PC-3 (cell line): ENCODE data around the gene ADCY5. TPM values are rescaled to one million over a fixed set of nuclear protein-coding genes. Genes with fewer than 3 reads are reported as not detected.

Source experiments
- ATAC-seq: fragments of 200-7000 bp; cut with Tn5 transposase; 2 replicates; pipeline ENCODE4 v1.9.1; 2020; ENCODE audit warnings: mild to moderate bottlenecking, moderate library complexity
- BruUV-seq: library from RNA; stranded (reverse); fragments of 400-500 nt; replicated peaks from 2 replicates; lab custom pipeline; 2021; lab: Mats Ljungman, UMichigan
- CTCF ChIA-PET: fragments of 300-600 bp; sonication (Branson Sonifier 250); formaldehyde crosslinking; loops from one replicate; lab custom pipeline; 2022; ENCODE audit warnings: antibody characterized with exemption; lab: Charles Lee
- POLR2A ChIA-PET: fragments of 300-600 bp; sonication (Branson Sonifier 250); formaldehyde crosslinking; loops from one replicate; lab custom pipeline; 2022; ENCODE audit warnings: antibody characterized with exemption; ENCODE audit not compliant: unreplicated experiment; lab: Charles Lee
- DNase-seq: peaks from one replicate; pipeline ENCODE4 v3.0.0-alpha.2; 2015
- H2AFZ ChIP-seq: fragments of 300-600 bp; sonication (generic); 2 replicates; pipeline ENCODE4 v1.6.0; 2016; ENCODE audit warnings: antibody characterized with exemption, low read length
- H3F3A ChIP-seq: fragments of 300-600 bp; sonication (generic); one replicate; pipeline ENCODE4 v1.6.0; 2017; ENCODE audit warnings: antibody characterized with exemption, low read length, control low read depth, mild to moderate bottlenecking; ENCODE audit not compliant: unreplicated experiment
- H3K27ac ChIP-seq: fragments of 300-600 bp; sonication (generic); 2 replicates; pipeline ENCODE4 v1.5.1; 2016; ENCODE audit warnings: mild to moderate bottlenecking, low read length
- H3K27me3 ChIP-seq: fragments of 300-600 bp; sonication (generic); 2 replicates; pipeline ENCODE4 v1.6.1; 2016; ENCODE audit warnings: low read length, mixed read lengths
- H3K36me3 ChIP-seq: fragments of 300-600 bp; sonication (generic); 2 replicates; pipeline ENCODE4 v1.6.1; 2016; ENCODE audit warnings: low read depth, mixed run types, low read length, mixed read lengths
- H3K4me1 ChIP-seq: fragments of 300-600 bp; sonication (generic); 2 replicates; pipeline ENCODE4 v1.5.1; 2016; ENCODE audit warnings: low read length; ENCODE audit not compliant: insufficient read depth
- H3K4me2 ChIP-seq: fragments of 300-600 bp; sonication (generic); 2 replicates; pipeline ENCODE4 v1.6.0; 2016; ENCODE audit warnings: low read length
- H3K4me3 ChIP-seq: fragments of 300-600 bp; sonication (generic); 2 replicates; pipeline ENCODE4 v1.5.1; 2016; ENCODE audit warnings: mild to moderate bottlenecking, low read length, mixed read lengths
- H3K79me2 ChIP-seq: fragments of 300-600 bp; sonication (generic); 2 replicates; pipeline ENCODE4 v1.6.1; 2017; ENCODE audit warnings: low read length, mixed read lengths
- H3K9ac ChIP-seq: fragments of 300-600 bp; sonication (generic); 2 replicates; pipeline ENCODE4 v1.6.0; 2016; ENCODE audit warnings: mild to moderate bottlenecking, low read length
- H3K9me2 ChIP-seq: fragments of 300-600 bp; sonication (generic); replicated peaks from 2 replicates; pipeline ENCODE4 v1.6.1; 2016; ENCODE audit warnings: mixed run types, low read length, mixed read lengths
- H3K9me3 ChIP-seq: fragments of 300-600 bp; sonication (generic); 2 replicates; pipeline ENCODE4 v1.6.1; 2016; ENCODE audit warnings: low read length, mixed read lengths
- H4K20me1 ChIP-seq: fragments of 300-600 bp; sonication (generic); 2 replicates; pipeline ENCODE4 v1.6.1; 2016; ENCODE audit warnings: low read length, mixed read lengths
- EZH2 ChIP-seq: fragments of 300-600 bp; sonication (generic); IDR thresholded peaks from one replicate; pipeline ENCODE4 v1.6.1; 2017; ENCODE audit warnings: antibody characterized with exemption, mild to moderate bottlenecking, low read length; ENCODE audit not compliant: unreplicated experiment
- EZH2phosphoT487 ChIP-seq: fragments of 300-600 bp; sonication (generic); IDR thresholded peaks from 2 replicates; pipeline ENCODE4 v1.6.1; 2018; ENCODE audit warnings: mild to moderate bottlenecking, antibody characterized with exemption, low read length, borderline replicate concordance
- intact Hi-C: fragments of 100-400 bp; cut with micrococcal nuclease; formaldehyde crosslinking; loops from 2 replicates; pipeline ENCODE4 v1.9.0; 2023
- total RNA-seq: library from RNA; depleted of rRNA; stranded (reverse); fragments of >200 nt; gene quantifications from 2 replicates; pipeline ENCODE4 v1.2.3, GENCODE V29; 2014
- TF ChIP-seq, protein P1 (sequence below): fragments of 300-600 bp; sonication (generic); conservative IDR thresholded peaks from 2 replicates; pipeline ENCODE4 v1.5.1; 2017; ENCODE audit warnings: antibody characterized with exemption, low read depth, mild to moderate bottlenecking, low read length

The ADCY5 gene
- total RNA-seq, 1 experiment from 2014 or later = not detected

DNA sequence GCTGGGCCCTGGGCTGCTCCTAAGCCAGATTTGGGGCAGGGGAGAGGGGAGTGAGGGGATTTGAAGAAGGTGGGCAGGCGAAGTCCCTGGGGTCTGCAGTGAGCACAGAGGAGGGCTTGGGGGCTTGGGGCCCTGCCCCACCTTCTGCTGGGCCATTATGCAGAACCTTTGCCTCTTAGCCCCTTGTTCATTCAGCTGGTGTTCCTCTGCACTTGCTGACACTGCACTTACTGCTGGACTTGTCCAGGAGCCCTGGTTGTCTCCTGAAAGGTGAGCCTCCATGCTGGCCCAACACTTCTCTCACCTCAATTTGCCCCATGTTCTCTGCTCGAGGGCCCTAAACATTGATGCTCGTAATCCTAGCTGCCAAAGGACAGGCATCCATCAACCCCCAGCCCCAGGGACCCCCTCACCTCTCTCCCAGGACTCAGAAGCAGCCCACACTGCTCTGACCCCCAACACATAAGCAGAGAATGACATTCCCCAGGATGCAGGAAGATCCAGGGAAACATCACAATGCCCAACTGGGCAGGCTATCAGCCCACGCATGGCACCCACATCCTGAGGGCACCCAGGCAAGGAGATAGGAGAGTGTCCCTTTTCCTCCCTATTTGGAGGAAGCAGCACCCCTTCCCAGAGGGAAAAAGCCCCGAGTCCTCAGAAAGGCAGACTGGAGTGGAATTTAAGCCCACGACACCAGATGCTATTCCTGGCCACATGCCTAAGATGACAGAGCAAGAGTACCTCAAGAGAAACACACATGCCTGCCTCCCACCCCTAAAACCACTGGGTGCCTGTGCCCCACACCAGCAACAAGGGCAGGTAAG, 76.8 kb downstream of the ADCY5 start:
- no peak overlapping the region for H3K4me3 ChIP-seq
- H3K9ac ChIP-seq = no peak overlapping the region
- TF ChIP-seq EZH2phosphoT487 (no peak), EZH2 (no peak)
- TF ChIP-seq, protein P1, sequence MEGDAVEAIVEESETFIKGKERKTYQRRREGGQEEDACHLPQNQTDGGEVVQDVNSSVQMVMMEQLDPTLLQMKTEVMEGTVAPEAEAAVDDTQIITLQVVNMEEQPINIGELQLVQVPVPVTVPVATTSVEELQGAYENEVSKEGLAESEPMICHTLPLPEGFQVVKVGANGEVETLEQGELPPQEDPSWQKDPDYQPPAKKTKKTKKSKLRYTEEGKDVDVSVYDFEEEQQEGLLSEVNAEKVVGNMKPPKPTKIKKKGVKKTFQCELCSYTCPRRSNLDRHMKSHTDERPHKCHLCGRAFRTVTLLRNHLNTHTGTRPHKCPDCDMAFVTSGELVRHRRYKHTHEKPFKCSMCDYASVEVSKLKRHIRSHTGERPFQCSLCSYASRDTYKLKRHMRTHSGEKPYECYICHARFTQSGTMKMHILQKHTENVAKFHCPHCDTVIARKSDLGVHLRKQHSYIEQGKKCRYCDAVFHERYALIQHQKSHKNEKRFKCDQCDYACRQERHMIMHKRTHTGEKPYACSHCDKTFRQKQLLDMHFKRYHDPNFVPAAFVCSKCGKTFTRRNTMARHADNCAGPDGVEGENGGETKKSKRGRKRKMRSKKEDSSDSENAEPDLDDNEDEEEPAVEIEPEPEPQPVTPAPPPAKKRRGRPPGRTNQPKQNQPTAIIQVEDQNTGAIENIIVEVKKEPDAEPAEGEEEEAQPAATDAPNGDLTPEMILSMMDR = no peak
- ATAC-seq (no peak), DNase-seq (no peak)
- no TSS peak for BruUV-seq
- no peak overlapping the region for H3K4me2 ChIP-seq
- H3K79me2 ChIP-seq = no peaks in the 10 kb centered on the region
- no peaks in the 10 kb centered on the region for H3K4me1 ChIP-seq
- H3K27me3 ChIP-seq = peaks cover 16% of the 10 kb centered on the region; the same call in 1 of the 2 replicates
- H2AFZ ChIP-seq = no peak overlapping the region
- intact Hi-C loops = no loop called here
- H3K9me2 ChIP-seq = no peaks in the 10 kb centered on the region
- no peaks in the 10 kb centered on the region for H3F3A ChIP-seq
- CTCF ChIA-PET = no interaction called here
- H3K9me3 ChIP-seq = no peaks in the 10 kb centered on the region
- H3K27ac ChIP-seq = no peak overlapping the region
- POLR2A ChIA-PET = no interaction called here
- no peaks in the 10 kb centered on the region for H4K20me1 ChIP-seq
- no peaks in the 10 kb centered on the region for H3K36me3 ChIP-seq

GRCh38 chr3:123371426-123371825, 77.5 kb downstream of the ADCY5 start:
- Histone ChIP-seq H3K9me2 (no peaks in the 10 kb centered on the region), H3K79me2 (no peaks in the 10 kb centered on the region), H4K20me1 (no peaks in the 10 kb centered on the region), H3K4me3 (no peak overlapping the region), H3K4me2 (no peak overlapping the region), H3K9ac (no peak overlapping the region), H3K36me3 (no peaks in the 10 kb centered on the region), H3K27ac (no peak overlapping the region), H3K9me3 (no peaks in the 10 kb centered on the region), H3K4me1 (no peaks in the 10 kb centered on the region), H2AFZ (no peak overlapping the region), H3F3A (no peaks in the 10 kb centered on the region), H3K27me3 (peaks cover 16% of the 10 kb centered on the region; the same call in 1 of the 2 replicates)
- POLR2A ChIA-PET = no interaction called here
- CTCF ChIA-PET = no interaction called here
- BruUV-seq = no TSS peak
- ATAC-seq (no peak), DNase-seq (no peak)
- no peak for TF ChIP-seq EZH2phosphoT487
- no peak for TF ChIP-seq EZH2
- TF ChIP-seq, protein P1 = no peak
- intact Hi-C loops = no loop called here

- Histone ChIP-seq H3K36me3 (no peaks in the 10 kb centered on the region), H3K4me3 (no peak overlapping the region), H3F3A (no peaks in the 10 kb centered on the region), H3K4me1 (no peaks in the 10 kb centered on the region), H3K4me2 (no peak overlapping the region), H3K79me2 (no peaks in the 10 kb centered on the region), H4K20me1 (no peaks in the 10 kb centered on the region), H3K27me3 (peaks cover 16% of the 10 kb centered on the region; the same call in 1 of the 2 replicates), H2AFZ (no peak overlapping the region), H3K27ac (no peak overlapping the region), H3K9me3 (no peaks in the 10 kb centered on the region), H3K9ac (no peak overlapping the region), H3K9me2 (no peaks in the 10 kb centered on the region)
- DNase-seq (no peak), ATAC-seq (no peak)
- no TSS peak for BruUV-seq
- TF ChIP-seq EZH2phosphoT487 (no peak), EZH2 (no peak)
- TF ChIP-seq, protein P1 = no peak
- ChIA-PET POLR2A (no interaction called here), CTCF (no interaction called here)
- intact Hi-C loops = no loop called here
These were observed 78.1 kb downstream of the ADCY5 start for GRCh38 chr3:123370819-123371218.
